Mesothelial cell of epicardium (in vitro differentiated cells): Measurements from ENCODE around the gene STX3. TPM values are rescaled to one million over a fixed set of nuclear protein-coding genes. Genes with fewer than 3 reads are reported as not detected.

Experiments
- DNase-seq, 2 experiments: peaks; one replicate each; pipeline ENCODE4 v3.0.0; 2021; ENCODE audit warnings: low spot score in 2 of 2; ENCODE audit not compliant: unreplicated experiment in 2 of 2
- H3K27ac Mint-ChIP-seq: 2 replicates; pipeline ENCODE4 v1.8.0; 2021; ENCODE audit warnings: mixed read lengths
- H3K27me3 Mint-ChIP-seq: 2 replicates; pipeline ENCODE4 v1.8.0; 2021; ENCODE audit warnings: low read depth, mixed read lengths
- H3K36me3 Mint-ChIP-seq: 2 replicates; pipeline ENCODE4 v1.8.0; 2021; ENCODE audit warnings: mixed read lengths
- H3K4me1 Mint-ChIP-seq: 2 replicates; pipeline ENCODE4 v1.8.0; 2021; ENCODE audit warnings: mixed read lengths
- H3K4me3 Mint-ChIP-seq: 2 replicates; pipeline ENCODE4 v1.8.0; 2021; ENCODE audit warnings: mild to moderate bottlenecking, moderate library complexity, mixed read lengths
- H3K9me3 Mint-ChIP-seq: 2 replicates; pipeline ENCODE4 v1.8.0; 2021; ENCODE audit warnings: mixed read lengths
- CTCF ChIP-seq: fragments of 200-600 bp; sonication (generic); IDR thresholded peaks from one replicate; pipeline ENCODE4 v1.5.0; 2021; ENCODE audit warnings: antibody characterized with exemption; ENCODE audit not compliant: unreplicated experiment
- total RNA-seq: library from RNA; stranded (reverse); gene quantifications from 3 replicates; pipeline ENCODE4 v1.2.1, GENCODE V29; 2021

STX3 gene
- total RNA-seq, 1 donor from 2014 or later, result 24.2 TPM

- DNase-seq, result no peak
- H3K9me3 Mint-ChIP-seq, result no peaks in the 10 kb centered on the region
- no peak overlapping the region for H3K4me3 Mint-ChIP-seq
- H3K27ac Mint-ChIP-seq, result no peak overlapping the region
- TF ChIP-seq CTCF, result no peak
- peaks cover 16% of the 10 kb centered on the region for H3K4me1 Mint-ChIP-seq
- H3K36me3 Mint-ChIP-seq, result no peaks in the 10 kb centered on the region
- no peaks in the 10 kb centered on the region for H3K27me3 Mint-ChIP-seq
Observed at GRCh38 chr11:59759900-59760299, 4.7 kb downstream of the STX3 start.

DNA sequence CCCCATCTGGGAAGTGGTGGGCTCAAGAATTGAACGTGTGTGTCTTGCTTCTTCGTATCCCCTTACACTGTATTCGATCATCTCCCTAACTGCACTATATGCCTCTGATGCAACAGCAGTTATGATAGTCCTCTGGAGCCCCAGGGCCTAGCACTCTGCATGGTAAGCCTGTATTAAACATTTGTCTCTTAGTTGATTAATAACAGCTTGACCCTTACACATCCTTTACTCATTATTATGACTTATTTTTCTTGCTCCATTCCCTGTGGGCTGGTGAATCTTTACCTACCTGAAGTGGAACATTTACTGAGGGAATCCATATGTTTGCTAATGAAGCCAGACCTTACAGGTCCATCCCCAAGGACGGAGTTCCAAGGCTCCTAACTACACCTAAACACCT lies 5.6 kb downstream of the STX3 start:
- no peak for DNase-seq
- Mint-ChIP-seq H3K9me3 (no peaks in the 10 kb centered on the region), H3K27ac (no peak overlapping the region), H3K4me3 (no peak overlapping the region), H3K4me1 (peaks cover 15% of the 10 kb centered on the region), H3K27me3 (no peaks in the 10 kb centered on the region), H3K36me3 (no peaks in the 10 kb centered on the region)
- TF ChIP-seq CTCF, result no peak

- Mint-ChIP-seq H3K27ac (no peak overlapping the region), H3K9me3 (no peaks in the 10 kb centered on the region), H3K36me3 (no peaks in the 10 kb centered on the region), H3K4me1 (peaks cover 5% of the 10 kb centered on the region), H3K4me3 (no peak overlapping the region), H3K27me3 (no peaks in the 10 kb centered on the region)
- DNase-seq, result no peak
- no peak for TF ChIP-seq CTCF
Observed at GRCh38 chr11:59761993-59762392, 6.8 kb downstream of the STX3 start.

GRCh38 chr11:59765068-59765735 lies 10.0 kb downstream of the STX3 start:
- H3K9me3 Mint-ChIP-seq, result no peaks in the 10 kb centered on the region
- no peak overlapping the region for H3K27ac Mint-ChIP-seq
- no peak for TF ChIP-seq CTCF
- peaks cover 4% of the 10 kb centered on the region for H3K4me1 Mint-ChIP-seq
- no peak for DNase-seq
- no peak overlapping the region for H3K4me3 Mint-ChIP-seq
- H3K27me3 Mint-ChIP-seq, result no peaks in the 10 kb centered on the region
- no peaks in the 10 kb centered on the region for H3K36me3 Mint-ChIP-seq

DNA sequence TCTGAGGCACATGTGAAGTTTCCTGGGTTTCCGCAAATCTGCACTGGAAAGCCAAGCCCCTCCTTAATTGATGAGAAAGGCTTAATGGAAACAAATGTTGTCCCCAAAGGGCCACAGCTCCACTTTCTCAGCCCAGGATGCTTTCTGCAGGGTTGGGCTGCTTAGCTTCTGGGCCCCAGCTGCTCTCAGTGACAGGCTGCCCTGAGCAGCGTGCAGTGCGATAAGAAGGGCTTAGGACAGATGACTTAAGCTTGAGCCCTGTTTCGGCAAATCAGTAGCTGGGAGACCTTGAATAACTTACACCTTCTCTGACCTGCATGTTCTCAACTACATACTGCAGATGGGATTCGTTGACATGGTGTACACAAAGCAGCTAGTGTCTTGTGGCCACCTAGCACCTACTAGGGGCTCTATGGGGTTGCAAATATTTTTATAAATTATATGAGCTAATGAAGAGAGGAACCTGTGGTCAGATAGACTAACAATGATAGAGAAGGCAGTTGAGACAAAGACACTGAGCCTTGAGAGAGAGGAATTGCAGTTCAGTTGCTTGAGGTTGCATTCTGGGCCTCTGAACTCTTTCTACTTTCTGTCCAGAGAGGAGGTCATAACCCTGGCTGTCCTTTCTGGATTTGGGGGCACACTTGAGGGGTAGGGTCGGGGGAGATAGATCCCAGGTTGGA lies 11.5 kb downstream of the STX3 start:
- peaks cover 4% of the 10 kb centered on the region for H3K4me1 Mint-ChIP-seq
- H3K27me3 Mint-ChIP-seq, result no peaks in the 10 kb centered on the region
- no peak overlapping the region for H3K4me3 Mint-ChIP-seq
- no peak for DNase-seq
- no peak for TF ChIP-seq CTCF
- no peaks in the 10 kb centered on the region for H3K36me3 Mint-ChIP-seq
- H3K9me3 Mint-ChIP-seq, result no peaks in the 10 kb centered on the region
- no peak overlapping the region for H3K27ac Mint-ChIP-seq
